Ramos (cell line): ENCODE data around the gene ZNF318.
"Not testable (repeated sequence)": the region's sequence is repeated elsewhere in the genome, so short reads cannot be mapped to it uniquely, and the experiment has no call there.

Source experiments
- in situ Hi-C: fragments of 300-500 bp; cut with MboI; formaldehyde crosslinking; loops from one replicate; pipeline ENCODE4 v1.14.3; 2022; ENCODE audit warnings: low sequenced_read_pairs; ENCODE audit not compliant: unreplicated experiment

ZNF318 gene, protein sequence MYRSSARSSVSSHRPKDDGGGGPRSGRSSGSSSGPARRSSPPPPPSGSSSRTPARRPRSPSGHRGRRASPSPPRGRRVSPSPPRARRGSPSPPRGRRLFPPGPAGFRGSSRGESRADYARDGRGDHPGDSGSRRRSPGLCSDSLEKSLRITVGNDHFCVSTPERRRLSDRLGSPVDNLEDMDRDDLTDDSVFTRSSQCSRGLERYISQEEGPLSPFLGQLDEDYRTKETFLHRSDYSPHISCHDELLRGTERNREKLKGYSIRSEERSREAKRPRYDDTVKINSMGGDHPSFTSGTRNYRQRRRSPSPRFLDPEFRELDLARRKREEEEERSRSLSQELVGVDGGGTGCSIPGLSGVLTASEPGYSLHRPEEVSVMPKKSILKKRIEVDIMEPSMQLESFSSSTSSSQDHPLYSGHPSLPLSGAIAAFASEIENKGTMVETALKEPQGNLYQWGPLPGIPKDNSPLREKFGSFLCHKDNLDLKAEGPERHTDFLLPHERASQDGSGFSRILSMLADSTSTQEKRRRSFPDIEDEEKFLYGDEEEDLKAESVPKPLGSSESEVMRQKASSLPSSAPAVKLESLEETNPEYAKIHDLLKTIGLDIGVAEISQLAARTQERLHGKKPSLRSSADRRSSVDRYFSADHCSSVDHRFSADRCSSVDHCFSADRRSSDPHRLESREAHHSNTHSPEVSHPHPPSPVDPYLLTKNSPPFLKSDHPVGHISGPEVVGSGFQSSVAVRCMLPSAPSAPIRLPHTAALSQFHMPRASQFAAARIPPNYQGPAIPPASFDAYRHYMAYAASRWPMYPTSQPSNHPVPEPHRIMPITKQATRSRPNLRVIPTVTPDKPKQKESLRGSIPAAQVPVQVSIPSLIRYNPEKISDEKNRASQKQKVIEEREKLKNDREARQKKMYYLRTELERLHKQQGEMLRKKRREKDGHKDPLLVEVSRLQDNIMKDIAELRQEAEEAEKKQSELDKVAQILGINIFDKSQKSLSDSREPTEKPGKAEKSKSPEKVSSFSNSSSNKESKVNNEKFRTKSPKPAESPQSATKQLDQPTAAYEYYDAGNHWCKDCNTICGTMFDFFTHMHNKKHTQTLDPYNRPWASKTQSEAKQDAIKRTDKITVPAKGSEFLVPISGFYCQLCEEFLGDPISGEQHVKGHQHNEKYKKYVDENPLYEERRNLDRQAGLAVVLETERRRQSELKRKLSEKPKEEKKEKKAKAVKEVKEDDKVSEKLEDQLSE (N-terminal part only)

DNA sequence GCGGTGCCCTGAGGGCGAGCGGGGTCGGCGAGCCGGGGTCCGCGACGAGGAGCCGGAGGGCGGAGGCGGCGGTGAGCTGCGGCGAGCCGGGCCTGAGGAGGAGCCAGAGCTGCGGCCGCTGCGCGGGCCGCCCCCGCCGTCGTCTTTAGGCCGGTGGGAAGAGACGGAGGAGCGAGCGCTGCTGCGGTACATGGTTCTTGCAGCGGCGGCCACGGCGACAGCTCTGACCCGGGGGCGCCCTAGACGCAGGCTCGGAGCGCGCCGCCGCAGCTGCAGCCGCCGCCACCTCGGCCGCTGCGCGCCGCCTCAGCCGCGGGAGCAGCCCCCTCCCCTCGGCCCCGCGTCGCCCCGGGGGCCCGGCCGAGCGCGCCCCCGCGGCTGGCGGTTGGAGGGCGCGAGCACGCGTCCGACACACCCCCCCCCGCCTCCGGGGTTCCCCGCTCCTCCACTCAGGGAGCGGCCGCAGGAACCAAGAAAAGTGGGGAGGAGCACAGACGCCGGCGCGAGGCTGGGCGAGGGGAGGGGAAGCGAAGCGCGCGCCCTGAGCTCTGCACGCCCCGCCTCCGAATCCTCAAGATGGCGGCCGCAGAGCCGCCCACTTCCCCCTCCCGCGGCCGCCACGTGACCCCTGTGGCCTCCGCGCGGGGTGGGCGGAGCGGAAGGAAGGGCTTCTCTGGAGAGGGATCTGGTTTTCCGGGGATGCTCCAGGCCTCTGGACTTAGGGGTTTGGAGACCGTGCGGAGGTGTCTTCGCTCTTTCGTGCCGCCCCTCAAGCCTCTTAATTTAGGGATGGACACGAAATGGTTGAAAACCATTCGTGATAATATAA lies at the start of gene ZNF318:
ZNF318 (minus strand) TSS at position 474 of the 829 bp plus-strand sequence; CDS start at position 192, 282 bp downstream.
- in situ Hi-C loops: no loop called here

DNA sequence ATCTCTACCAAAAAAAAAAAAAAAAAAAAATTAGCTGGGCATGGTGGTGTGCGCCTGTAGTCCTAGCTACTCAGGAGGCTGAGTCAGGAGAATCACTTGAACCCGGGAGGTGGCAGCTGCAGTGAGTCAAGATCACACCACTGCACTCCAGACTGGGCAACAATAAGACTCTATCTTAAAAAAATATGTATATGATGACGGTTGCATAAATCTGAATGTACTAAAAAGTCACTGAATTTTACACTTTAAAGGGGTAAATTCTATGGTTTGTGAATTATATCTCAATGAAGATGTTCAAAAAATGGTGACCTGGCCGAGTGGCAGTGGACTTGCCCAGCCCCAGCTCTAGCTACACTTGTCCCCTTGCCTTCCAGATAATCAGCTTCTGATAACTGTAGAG lies 47.5 kb upstream of the ZNF318 start:
- in situ Hi-C loops: no loop called here

DNA sequence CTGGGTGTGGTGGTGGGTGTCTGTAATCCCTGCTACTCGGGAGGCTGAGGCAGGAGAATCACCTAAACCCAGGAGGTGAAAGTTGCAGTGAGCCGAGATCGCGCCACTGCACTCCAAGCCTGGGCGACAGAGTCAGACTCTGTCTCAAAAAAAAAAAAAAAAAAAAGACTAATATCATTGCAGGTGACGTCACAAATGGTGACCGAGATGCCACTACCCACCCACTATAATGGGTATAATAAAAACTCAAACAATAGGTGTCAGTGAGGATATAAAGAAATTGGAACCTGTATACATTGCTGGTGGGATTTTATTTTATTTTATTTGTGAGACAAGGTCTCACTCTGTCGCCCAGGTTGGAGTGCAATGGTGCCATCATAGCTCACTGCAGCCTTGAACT lies 45.8 kb upstream of the ZNF318 start:
- in situ Hi-C loops: not testable (repeated sequence)

DNA sequence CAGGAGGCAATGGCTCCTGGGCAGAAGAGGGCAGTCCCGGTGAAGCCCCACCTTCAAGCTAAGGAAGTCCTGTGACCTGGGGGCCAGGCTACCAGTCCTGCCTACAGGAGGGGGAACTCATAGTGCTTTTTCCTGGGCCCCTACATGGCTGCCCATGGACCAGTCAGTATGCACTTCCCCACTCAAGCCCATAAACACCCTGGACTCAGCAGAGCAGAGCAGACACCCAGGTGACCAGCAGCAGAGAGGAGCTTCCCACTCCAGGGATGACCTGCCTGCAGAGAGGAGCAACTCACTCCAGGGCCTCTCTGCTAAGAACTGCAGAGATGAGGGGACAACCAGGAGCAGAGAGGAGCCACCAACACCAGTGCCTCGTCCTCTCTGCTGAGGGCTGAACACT lies 43.6 kb upstream of the ZNF318 start:
- in situ Hi-C loops: no loop called here

DNA sequence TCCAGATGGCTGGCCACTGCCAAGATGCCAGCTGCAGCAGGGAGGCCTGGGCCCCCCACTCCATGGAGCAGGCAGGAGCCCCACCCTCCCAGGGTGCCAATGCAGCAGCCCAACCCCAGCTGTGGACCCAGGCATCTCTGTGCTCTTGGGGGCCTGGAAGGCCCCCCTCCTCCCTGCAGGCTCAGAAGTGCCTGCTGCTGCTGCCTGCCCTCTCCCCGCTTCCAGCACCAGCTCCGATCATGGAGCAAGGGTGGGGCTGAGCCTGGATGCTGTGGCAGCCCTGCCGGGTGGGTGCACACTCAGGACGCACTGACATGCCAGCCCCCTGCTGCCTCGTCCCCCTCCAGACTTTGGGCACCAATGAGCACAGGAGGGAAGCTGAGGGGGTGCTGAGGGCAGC lies 43.1 kb upstream of the ZNF318 start:
- in situ Hi-C loops: no loop called here

DNA sequence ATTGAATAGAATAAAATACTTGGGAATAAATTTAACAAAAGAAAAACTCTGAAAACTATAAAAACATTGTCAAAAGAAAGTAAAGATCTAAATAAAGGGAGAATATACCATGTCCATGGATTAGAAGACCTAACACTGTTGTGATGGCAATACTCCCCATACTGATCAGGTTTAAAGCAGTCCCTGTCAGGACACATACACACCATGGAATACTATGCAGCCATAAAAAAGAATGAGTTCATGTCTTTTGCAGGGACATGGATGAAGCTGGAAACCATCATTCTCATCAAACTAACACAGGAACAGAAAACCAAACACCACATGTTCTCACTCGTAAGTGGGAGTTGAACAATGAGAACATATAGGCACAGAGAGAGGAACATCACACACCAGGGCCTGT lies 41.3 kb upstream of the ZNF318 start:
- in situ Hi-C loops: not testable (repeated sequence)

DNA sequence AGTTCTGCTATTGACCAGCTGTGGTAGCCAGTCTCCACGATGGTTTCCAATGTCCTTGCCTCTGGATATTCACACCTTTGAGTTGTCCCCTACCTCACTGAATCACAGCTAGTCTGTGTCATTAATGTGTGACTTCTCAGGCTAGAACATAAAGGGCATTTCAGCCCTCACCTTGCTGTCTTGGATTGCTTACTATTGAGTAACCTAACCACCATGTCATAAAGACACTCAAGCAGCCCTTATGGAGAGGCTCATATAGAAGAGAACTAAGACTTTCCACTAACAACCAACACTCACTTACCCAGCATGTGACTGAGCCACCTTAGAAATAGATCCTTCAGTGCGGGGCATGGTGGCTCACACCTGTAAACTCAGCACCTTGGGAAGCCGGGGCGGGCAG lies 38.8 kb upstream of the ZNF318 start:
- in situ Hi-C loops: loop anchor here (5.0 kb wide), 1 partner anchor 151 kb away; no protein-coding TSS in a partner anchor

DNA sequence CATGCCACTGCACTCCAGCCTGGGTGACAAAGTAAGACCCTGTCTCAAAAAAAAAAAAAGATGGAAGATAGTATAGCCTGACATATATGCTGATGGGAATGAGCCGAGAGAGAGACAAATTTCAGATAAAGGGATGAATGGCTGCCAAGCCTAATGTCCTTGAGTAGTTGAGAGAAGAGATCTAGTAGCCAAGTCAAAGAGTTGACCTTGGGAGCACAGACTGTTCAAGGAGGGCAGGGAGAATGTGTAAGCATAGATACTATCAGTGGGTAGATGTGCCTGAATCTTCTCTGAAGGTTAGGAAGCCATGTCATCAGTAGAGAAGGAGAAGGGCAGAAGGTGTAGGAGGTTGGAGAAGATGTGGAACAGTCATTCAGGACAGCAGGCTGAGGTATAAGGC lies 37.8 kb upstream of the ZNF318 start:
- in situ Hi-C loops: loop anchor here (5.0 kb wide), 1 partner anchor 150 kb away; no protein-coding TSS in a partner anchor

DNA sequence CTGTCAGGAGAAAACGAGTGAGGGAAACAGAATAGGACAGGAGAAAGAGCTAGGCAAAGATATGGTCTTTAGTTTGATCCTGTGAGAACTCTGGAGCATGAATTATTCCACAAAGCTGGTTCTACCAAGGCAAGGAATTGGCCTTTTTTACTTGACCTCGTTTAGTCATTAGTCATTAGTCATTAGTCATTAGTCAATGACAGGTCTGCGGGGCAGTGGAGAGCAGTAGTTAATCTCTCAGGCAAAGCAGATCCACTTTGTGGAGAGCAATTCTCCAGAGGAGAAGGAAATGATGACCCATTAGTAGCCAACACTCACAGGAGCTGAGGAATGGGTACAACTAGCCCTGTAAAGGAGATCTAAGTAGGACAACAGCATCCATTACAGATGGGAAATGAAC lies 35.9 kb upstream of the ZNF318 start:
- in situ Hi-C loops: loop anchor here (5.0 kb wide), 1 partner anchor 148 kb away; no protein-coding TSS in a partner anchor

DNA sequence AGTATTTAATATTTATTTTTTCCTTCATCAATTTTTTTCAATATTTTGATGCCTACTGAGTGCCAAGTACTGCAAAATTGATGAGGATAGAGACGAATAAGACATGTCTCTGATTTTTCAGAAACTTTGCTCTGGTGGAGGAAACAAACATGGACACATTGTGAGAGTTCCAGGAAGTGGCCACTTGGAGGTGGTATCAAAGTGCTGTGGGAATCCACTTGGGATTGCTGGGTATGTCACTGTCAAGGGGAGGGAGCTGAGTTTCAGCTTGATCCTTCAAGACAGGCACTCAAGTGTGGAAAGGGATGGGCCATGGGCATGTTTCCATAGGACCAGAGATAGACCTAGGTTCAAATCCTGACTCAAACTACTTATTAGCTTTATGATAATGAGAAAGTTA lies 33.4 kb upstream of the ZNF318 start:
- in situ Hi-C loops: no loop called here

DNA sequence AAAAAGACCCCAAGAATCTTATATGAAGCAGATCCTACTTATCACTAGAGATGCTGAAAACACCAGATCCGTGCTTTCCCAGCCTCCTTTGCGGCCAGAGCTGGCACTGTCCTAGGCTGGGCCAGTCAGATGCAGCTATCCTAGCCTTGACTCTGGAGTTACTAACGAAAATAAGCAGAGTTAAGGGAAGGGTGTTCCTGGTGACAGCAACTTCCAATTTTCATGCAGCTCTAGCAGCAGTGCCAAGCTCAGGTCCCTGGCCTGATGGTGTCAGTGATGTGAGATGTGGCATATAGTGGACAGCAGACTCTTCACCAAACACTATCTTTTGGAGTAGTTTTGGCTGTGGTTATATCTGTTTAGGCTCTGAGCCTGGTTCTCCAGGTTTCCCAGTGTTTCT lies 32.3 kb upstream of the ZNF318 start:
- in situ Hi-C loops: no loop called here

DNA sequence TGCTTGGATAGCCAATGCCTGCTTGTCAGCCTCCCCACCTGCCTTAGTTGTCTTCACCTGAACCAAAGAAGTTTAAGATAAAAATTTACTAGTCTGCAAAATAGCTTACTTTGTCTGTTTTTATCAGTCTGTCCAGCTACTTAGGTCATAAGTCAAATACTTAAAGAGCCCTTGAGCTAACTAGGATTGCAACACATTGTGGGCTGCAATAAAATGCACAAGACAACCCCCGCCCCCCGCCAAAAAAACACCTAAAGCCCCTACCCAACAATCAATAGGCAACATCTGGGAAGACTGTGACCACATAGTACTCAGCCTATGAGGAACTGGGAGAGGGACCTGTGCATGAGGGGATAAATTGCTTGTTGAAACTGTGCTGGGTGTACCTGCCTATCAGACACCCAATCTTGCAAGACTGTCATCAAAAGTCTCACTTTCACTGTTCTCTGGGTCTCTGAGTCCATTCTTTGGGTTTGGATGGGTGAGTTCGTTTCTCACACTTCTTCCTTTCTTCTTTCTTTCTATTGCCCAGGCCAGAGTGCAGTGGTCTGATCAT lies 30.6 kb upstream of the ZNF318 start:
- in situ Hi-C loops: no loop called here

DNA sequence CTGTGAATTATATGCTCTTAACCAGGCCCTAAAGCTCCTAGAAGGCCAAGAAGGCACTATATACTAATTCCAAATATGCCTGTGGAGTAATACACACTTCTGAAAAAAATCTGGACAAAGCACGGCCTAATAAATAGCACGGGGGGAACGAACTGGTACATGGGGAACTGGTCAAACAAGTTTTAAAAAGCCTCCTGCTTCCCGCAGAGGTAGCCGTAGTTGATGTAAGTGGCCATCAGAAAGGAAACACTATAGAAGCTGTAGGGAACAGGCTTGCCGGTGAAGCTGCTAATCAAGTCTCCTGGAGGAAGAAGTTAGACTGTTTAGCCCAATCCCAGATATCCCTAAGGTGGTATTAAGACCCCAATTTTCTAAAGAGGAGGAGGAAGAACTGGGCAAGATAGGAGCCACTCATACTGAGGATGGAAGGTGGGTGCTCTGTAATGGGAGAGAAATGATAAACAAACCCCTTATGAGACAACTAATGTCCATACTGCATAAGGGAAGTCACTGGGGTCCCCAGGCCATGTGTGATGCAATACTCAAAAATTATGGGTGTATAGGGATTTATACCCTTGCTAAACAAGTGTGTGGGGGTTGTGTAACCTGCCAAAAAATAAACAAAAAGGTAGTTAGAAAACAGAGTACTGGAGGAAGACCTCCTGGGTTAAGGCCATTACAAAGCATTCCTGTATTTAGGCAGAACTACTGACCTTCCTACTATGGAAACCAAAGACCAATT lies 27.1 kb upstream of the ZNF318 start:
- in situ Hi-C loops: no loop called here

DNA sequence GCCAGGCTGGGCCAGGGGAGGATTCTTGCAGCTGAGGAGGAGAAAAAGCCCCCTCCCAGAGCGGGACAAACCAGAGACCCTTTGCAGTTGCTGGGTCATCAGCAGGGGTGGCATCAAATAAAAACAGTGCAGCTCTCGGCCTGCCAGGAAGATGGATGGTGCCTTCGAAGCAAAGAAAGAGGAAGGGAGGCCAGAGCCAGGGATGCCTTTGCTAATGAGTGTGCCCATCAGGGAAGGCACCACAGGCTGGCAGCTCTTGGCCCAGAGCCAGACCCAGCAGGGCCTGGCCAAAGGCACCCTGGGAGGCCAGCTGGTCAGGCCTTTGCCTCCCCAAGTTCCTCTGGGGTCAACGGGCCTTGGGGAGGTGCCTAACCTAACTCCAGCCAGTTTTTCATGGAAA lies 26.3 kb upstream of the ZNF318 start:
- in situ Hi-C loops: no loop called here

DNA sequence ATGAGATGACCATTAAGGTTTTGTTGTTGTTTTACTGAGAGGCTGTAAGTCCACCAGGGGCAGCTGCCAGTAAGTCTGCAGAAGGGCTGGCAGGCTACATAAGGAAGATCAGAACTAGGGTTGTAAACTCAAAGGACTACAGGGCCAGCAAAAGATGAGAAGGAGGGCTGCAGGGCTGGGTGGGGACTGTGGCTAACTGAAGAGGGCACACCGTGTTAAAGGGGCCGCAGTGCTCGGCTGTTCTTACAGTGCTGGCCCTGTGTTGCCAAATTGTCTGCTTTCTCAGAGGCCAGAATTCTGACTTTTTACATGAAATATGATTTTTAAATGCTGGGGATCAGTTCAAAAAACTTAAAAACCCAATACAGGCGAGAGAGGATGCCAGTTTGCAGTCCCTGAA lies 25.5 kb upstream of the ZNF318 start:
- in situ Hi-C loops: no loop called here

DNA sequence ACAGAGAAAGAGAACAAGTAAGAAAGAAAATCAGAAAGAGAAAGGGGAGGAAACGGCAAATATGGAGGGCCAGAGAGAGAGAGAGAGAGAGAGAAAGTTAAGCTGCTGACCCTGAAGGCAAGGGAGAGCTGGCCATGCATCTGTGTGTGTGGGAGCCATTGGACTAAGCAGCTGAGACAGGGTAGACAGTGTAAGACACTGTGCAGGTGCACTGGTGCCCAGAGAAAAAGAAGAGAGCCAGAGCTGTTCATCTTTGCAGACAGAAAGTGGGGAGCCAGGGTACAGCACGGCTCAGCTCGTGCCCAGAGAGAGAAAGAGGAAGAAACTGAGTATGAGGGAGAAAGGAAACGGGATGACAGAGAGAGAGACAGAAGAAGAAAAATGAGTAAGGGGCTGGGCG lies 24.2 kb upstream of the ZNF318 start:
- in situ Hi-C loops: no loop called here

DNA sequence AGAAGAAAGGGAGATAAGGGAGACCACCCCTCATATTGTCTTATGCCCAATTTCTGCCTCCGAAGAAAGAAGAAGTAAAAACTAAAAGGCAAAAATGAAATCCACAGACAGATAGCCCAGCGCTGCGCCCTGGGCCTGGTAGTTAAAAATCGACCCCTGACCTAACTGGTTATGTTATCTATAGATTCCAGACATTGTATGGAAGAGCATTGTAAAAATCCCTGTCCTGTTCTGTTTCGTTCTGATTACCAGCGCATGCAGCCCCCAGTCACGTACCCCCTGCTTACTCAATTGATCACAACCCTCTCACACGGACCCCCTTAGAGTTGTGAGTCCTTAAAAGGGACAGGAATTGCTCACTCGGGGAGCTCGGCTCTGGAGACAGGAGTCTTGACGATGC lies 23.7 kb upstream of the ZNF318 start:
- in situ Hi-C loops: not testable (repeated sequence)

DNA sequence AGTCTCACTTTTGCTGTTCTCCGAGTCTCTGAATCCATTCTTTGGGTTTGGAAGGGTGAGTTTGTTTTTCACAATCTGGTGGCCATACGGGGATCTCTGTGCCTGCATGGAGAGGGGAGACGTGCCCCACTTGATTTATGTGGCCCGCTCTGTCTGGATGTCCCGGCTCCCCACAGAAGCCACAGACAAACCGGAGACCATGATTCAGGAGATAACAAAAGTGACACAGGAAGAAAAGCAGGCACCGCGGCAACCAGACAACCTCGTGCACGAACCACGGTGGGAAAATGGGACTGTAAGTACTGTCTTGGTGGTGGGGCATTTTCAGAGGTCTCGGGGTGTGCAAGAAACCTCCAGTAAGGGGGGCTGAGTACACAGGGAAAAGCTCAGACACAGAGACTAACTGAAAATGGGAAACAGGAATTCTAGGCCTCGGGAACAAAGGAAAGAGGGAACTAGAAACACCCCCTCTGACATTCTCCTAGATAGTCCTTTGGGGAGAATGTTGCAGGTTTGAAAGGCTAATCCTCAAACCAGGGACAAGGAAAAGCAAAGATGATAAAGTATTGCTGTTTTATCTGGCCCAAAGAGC lies 22.1 kb upstream of the ZNF318 start:
- in situ Hi-C loops: no loop called here
